Fibroblast of gingiva (primary cell): ENCODE results near the gene FRY.

Experiments
- DNase-seq: peaks from one replicate; pipeline ENCODE4 v3.0.0-alpha.2; 2011; ENCODE audit warnings: low read depth

The FRY gene

GRCh38 chr13:32135056-32135390 lies 103.4 kb downstream of the FRY start:
- DNase-seq: no peak

GRCh38 chr13:32135655-32136054 lies 104.1 kb downstream of the FRY start:
- peak; percentile 2 for DNase-seq

- no peak for DNase-seq
Measured at GRCh38 chr13:32136061-32136460, 104.5 kb downstream of the FRY start.

- DNase-seq: no peak
Measured at GRCh38 chr13:32136716-32137115, 105.1 kb downstream of the FRY start.

- no peak for DNase-seq
Measured at GRCh38 chr13:32139251-32139650, 107.7 kb downstream of the FRY start.

GRCh38 chr13:32140109-32140508 lies 108.5 kb downstream of the FRY start:
- no peak for DNase-seq

GRCh38 chr13:32141462-32141861 lies 109.9 kb downstream of the FRY start:
- DNase-seq: no peak

- no peak for DNase-seq
Measured at GRCh38 chr13:32142115-32142514, 110.5 kb downstream of the FRY start.

- DNase-seq: peak; percentile 78
Measured at GRCh38 chr13:32142956-32143375, 111.4 kb downstream of the FRY start.

GRCh38 chr13:32147193-32147592 lies 115.6 kb downstream of the FRY start:
- DNase-seq: no peak

- no peak for DNase-seq
Measured at GRCh38 chr13:32147976-32148375, 116.4 kb downstream of the FRY start.

- peak; percentile 53 for DNase-seq
Measured at GRCh38 chr13:32150239-32150638, 118.7 kb downstream of the FRY start.

GRCh38 chr13:32150794-32151193 lies 119.2 kb downstream of the FRY start:
- peak; percentile 90 for DNase-seq

GRCh38 chr13:32151240-32151639 lies 119.7 kb downstream of the FRY start:
- DNase-seq: no peak

GRCh38 chr13:32153056-32153455 lies 121.5 kb downstream of the FRY start:
- DNase-seq: peak; percentile 84

- DNase-seq: no peak
Measured at GRCh38 chr13:32159137-32159869, 127.7 kb downstream of the FRY start.

- no peak for DNase-seq
Measured at GRCh38 chr13:32162395-32163005, 130.9 kb downstream of the FRY start.

- DNase-seq: peak; percentile 31
Measured at GRCh38 chr13:32164622-32165268, 133.2 kb downstream of the FRY start.

GRCh38 chr13:32165796-32166195 lies 134.2 kb downstream of the FRY start:
- DNase-seq: peak; percentile 12

GRCh38 chr13:32168131-32168530 lies 136.6 kb downstream of the FRY start:
- no peak for DNase-seq

- DNase-seq: no peak
Measured at GRCh38 chr13:32170841-32171240, 139.3 kb downstream of the FRY start.

- no peak for DNase-seq
Measured at GRCh38 chr13:32173881-32174280, 142.3 kb downstream of the FRY start.

GRCh38 chr13:32174366-32174765 lies 142.8 kb downstream of the FRY start:
- DNase-seq: no peak
